HG03442 (cell line): ENCODE measurements around the gene DNAJB7.
A peak's percentile ranks its signal among the peaks of the same experiment; 100 is the strongest.
"Not testable (repeated sequence)": the region's sequence is repeated elsewhere in the genome, so short reads cannot be mapped to it uniquely, and the experiment has no call there.

Experiments
- ATAC-seq: cut with Tn5 transposase; IDR thresholded peaks from one replicate; pipeline ENCODE4 v1.9.1; 2021; ENCODE audit warnings: mild to moderate bottlenecking, moderate library complexity; ENCODE audit not compliant: unreplicated experiment

The DNAJB7 gene

DNA sequence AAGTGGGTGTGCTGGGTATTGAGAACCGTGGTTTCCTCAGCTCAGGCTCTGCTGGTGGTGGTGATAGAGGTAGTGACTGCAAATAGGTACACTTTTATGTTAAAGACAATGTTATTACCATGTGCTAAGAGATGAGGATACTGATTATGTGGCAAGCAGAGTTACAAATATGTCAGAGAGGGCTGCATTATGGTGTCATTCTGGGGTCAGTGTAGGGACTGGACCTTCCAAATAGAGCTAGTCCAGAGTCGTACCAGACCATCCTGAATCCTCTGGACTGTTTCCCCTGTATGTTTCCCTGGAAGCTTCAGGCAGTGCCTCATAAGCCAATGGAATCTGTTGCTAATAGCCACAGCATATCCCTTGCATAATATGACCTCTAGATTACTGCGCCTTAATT is at the start of gene DNAJB7:
TSS of gene DNAJB7 (minus strand) at position 101 of the 400 bp plus-strand sequence. CDS start 119 bp downstream, outside the sequence.
- no peak for ATAC-seq

DNA sequence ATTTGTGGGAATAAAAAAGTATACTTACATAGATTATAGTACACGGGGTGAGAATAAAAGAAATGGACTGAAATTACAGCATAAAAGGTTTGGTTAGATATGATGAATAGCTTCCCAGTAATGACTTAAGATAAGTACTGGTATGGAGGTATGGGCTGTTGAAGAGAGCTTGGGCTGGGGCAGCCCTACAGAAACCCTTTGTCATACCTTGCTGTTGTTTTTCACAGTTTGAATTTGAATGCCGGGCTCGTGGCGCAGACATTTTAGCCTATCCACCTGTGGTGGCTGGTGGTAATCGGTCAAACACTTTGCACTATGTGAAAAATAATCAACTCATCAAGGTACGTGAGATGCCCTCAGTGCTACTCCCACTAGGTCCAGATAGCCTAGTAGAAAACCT is 47.0 kb upstream of the DNAJB7 start:
- ATAC-seq: no peak

DNA sequence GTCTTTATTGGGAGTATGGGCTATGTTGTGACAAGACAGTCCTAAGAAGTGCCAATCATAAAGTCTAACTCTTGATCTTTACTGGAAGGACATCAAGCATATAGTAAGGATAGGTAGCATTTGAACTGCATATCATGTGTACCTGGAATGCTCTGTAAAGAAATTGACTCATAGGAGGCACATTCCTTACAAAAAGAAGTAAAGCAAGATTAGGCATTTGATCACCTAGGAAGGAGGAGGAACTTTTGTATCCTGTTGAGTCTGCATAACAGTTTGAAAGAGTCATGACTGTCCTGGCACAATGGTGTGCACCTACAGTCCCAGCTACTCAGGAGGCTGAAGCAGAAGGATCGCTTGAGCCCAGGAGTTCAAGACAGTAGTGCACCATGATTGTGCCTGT is 42.2 kb upstream of the DNAJB7 start:
- ATAC-seq: no peak

DNA sequence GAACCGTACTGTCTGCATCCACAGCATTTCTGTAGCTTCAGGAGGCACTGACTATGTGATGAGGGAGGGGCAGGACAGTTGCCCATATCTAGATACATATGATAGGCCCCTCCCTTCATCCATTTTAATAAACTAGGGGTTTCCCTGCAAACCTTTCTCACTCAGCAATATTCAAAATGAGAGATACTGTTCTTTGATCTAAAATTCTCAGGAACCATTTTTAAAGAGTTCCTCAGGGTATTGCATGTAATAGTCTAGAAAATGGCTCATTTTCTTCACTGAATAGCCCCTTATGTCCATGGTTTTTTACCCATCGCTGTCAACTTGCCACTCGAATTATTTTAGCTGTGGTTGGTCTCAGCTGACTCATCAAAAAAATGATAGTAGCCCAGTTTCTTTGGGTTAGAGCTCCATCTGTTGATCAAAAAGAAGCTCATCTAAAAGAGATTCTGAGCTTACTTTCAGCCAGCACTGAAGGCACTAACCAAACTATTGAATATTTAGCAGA is 37.0 kb upstream of the DNAJB7 start:
- ATAC-seq: no peak

DNA sequence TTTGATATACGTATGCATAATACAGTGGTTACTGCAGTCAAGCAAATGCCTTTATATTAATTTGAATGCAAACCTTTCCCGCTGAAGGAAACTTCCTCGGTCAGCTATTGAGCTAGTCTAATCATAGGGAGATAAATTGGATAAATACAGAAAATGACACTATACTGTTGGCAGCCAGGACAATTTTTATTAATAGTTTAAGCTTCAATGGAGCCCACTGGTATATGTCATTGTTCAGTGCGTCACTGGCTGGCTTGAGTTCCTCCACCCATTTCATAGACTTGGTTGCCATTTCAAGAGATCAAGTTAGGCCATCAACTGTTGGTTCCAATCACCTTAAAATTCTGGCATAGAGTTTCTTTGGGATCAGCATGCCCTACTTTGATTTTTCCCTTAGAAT is 32.5 kb upstream of the DNAJB7 start:
- no peak for ATAC-seq

DNA sequence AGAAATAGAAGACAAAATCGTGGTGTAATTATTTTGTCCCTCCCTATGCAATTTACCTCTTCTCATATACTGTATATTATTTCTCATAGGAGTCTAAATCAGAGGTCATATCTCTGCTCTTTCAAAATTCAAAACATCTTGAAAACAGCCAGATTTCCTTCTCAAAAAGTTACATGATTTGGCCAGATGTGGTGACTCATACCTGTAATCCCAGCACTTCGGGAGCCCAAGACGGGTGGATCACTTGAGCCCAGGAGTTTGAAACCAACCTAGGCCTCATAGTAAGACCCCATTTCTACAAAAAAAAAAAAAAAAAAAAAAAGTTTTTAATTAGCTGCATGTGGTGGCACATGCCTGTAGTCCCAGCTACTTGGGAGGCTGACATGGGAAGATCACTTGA is 29.0 kb upstream of the DNAJB7 start:
- ATAC-seq: no peak

DNA sequence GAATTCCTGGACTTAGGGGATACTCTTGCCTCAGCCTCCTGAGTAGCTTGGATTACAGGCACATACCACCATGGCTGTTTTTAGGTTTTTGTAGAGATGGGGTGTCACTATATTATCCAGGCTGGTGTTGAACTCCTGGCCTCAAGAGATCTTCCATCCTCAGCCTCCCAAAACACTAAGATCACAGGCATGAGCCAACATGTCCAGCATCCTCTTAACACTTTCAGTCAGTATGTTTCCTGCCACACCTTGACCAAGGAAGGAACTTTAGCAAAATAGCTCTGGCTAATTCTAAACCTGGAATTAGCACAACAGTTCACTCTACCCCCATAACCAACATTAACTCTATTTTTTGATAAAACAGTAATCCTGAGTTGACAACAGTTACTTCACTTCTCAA is 27.2 kb upstream of the DNAJB7 start:
- ATAC-seq: no peak

DNA sequence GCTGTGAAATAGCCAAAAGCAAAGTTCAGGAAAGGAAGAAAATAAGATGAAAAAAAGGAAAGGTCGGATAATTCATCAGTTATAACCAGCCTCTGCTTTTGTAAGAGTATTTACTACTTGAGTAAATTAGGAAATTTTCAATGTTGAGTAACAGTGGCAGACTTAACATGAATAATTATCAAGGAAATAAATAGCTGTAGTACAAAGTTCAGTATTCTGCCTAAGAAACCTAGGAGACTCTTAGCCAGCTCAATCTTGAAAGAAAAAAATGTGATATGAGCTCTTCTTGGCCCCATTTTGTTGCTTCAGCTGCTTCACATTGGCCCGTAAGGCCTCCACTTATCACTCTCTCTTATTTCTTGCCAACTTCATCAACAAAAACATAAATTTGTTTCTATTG is 17.0 kb upstream of the DNAJB7 start:
- ATAC-seq: no peak

DNA sequence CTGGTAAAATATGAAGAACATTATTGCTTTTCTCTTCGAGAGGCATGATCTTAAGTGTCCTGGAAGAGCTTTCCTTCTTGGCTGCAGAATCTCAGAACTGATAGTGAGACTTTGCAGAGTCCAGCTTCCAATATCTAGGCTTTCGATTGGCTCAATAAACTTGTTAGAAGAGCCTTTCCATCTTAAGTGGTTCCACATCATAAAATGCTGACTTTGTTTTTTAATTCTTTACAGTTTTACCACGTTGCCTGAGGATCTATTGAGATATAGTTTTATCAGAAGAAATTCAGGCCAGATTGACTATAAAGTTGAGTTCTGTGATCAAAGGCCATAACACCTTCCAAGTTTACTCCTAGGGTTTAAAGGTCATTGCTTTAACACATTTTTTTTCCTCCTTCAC is 15.6 kb upstream of the DNAJB7 start:
- no peak for ATAC-seq

DNA sequence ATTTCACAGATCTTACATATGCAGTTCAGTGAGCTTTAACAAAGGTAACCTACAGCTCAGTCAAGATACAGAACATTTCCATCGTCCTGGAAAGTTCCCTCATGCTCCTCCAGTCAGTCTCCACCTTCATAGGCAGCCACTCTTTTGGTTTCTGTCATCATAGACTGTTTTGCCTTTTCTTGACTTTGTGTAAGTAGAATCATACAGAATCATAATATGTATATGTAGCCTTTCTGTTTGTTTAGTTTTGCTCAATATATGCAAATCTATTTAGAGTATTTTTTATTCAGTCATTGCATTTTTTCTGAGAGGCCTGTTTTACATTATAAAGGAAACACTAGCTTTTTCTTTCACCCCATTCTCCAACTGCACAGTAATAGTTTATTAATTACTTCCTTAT is 15.0 kb upstream of the DNAJB7 start:
- no peak for ATAC-seq

DNA sequence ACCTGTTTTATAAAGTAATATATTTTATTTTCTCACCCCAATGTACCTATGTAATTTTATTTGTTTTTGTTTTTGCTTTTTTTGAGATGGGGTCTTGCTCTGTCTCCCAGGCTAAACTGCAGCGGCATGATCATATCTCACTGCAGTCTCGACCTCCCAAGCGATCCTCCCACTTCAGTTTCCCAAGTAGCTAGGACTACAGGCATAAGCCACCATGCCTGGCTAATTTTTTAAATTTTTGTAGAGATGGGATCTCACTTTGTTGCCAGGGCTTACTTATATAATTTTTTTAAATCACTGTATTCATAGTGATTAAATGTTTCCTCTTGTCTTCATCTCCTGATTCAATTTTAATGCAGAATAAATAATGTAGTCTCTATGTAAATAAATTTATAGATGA is 13.2 kb upstream of the DNAJB7 start:
- ATAC-seq: no peak

DNA sequence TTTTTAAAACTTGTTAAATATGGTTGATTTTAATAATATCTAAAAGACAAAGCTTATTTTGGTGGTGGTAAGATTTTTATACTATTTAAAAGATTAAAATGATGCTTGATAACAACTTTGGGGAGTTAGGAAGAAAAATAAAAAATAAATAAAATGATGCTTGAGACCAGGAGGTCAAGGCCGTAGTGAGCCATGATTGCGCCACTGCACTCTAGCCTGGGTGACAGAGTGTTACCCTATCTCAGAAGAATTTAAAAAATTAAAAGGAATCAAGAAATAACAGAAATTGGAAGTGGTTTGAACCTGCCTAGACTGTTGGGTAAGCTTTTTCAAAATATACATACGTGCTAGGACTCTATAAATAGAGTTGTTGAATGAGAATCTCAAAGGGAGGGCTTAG is 12.1 kb upstream of the DNAJB7 start:
- no peak for ATAC-seq

DNA sequence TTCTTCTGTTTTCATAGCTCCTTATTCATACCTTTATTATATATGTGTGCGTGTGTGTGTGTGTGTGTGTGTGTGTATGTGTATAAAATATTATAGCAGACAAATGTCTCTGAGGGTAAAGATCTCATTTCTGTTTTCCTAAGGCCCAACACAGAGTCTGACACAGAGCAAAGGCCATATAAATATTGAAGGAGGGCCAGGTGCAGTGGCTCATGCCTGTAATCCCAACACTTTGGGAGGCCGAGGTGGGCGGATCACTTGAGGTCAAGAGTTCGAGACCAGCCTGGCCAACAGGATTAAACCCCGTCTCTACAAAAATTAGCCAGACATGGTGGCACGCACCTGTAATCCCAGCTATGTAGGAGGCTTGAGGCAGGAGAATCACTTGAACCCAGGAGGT is 6.5 kb upstream of the DNAJB7 start:
- not testable (repeated sequence) for ATAC-seq

DNA sequence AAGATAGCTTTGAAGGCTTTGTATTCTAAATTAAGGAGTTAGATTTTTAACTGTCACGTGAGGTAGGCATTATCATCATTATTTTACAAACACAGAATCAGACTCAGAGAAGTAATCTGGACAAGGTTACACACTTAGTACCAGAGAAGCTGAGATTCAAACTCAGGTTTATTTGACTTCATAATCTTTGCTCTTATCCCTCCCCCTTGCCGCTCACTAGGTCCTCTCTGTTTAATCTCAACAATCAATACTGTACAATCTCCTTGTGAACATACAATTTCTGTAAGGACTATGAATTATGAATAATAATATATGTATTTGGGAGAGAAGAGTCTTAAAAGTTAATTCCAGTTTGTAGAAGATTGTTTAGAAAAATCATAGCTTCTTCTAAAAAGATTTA is 5.2 kb upstream of the DNAJB7 start:
- no peak for ATAC-seq

DNA sequence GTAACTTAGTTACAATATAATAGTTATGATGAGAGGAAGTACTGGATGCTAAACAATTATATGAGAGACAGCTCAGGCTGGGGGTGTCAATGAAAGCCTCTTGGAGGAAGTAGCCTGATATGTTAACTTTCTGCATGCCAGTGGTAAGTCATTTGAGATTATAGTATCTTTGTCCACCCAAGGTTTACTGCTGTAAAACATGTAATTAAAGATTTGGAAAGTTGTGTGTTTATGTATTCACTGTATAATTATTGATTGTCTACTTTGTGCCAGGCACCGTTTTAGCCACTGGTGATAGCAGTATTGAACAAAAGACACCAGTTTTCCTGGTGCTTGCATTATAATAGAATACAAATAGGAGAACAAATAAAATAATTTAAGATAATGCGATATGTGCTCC is 624 bp upstream of the DNAJB7 start:
- no peak for ATAC-seq

DNA sequence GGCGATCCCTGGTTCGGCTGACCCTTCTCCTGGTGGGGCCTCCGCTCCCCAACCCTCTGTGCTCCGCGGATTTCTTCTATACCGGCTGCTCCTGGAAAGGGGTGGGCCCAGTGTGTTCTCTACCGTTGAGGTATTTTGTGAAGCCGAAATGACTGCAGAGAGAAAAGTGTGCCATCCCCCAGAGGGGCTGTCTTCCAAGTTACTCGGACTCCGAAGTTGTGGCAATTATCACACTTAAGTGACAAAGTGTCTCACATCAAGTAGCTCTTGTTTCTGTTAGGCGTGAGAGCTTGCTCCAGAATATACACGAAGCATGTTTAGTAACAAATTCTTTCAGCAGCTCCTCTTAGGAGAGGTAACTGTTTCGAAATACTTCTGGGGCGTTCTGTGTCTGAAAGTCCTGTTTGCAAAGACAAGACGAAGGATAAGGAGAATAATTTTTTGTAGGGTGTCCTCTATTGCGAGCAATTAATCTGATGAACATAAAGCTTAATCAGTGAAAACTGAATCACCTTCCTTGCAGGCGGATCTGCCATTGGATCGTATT is 4.5 kb downstream of the DNAJB7 start:
- no peak for ATAC-seq

DNA sequence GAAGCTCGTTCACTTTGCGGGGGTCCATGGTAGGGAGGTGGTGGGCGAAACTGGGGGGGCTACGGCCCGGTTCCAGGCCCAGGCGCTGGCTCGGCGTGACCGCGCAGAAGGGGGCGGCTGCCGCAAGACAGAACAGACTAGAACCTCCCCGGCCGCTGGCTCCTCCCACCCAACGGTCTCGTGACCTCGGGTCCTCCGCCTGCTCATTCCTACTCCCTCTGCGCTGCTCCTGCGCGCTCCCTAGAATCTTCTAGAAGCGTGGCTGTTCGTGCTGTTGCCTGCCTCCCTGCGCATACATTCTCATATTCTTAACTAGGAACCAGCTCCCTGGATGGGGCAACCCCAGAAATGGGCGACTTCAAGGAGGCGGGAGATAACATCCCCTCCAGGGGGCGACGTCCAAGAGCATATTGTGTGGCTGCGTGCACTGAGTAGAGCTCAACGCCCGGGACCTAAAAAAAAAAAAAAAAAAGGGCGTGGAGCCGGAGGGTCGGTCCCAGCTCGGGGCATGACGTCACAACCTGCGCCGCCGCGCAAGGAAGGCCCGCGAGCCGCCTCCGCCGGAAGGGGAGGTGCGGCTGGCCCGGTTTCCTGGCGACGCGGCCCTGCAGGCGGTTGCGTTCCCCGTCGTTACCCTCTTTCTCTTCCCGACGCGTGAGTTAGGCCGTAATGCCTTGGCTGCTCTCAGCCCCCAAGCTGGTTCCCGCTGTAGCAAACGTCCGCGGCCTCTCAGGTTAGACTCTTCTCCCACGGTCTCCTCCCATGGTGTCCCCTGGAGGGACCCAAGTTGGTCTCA is 5.2 kb downstream of the DNAJB7 start, which contains the start of the genes ST13 and XPNPEP3:
TSS of gene ST13 (minus strand) at position 127 of the 796 bp plus-strand sequence. CDS start at position 28, 99 bp downstream.
TSS of gene XPNPEP3 (plus strand) at position 636 of the 796 bp plus-strand sequence. CDS start at position 670, 34 bp downstream.
- peak; percentile 88 for ATAC-seq

DNA sequence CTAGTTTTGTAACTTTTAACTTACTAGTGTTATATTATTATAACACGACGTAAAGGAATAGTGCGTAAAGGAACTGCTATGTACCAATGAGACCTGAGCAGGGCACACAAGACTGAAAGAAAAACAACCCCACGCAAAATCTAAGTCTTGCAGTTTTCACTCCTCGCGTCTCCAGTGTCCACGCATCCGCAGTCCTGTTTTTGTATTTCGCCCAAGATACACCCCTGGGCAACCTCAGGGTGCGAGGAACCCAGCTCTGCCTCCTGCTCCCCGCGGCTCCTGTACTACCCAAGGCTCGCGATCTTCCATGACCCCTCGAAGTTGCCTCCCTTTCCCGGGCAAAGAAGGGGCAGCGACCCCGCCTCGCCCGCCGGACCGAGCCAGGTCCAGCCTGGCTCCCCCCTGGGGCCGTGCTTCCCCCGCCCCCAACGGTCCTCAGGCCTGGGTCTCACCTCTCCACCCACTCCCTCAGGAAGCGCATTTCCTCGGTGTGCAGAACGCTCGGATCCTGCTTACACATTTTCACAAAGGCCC is 5.9 kb downstream of the DNAJB7 start:
- ATAC-seq: peak; percentile 28

DNA sequence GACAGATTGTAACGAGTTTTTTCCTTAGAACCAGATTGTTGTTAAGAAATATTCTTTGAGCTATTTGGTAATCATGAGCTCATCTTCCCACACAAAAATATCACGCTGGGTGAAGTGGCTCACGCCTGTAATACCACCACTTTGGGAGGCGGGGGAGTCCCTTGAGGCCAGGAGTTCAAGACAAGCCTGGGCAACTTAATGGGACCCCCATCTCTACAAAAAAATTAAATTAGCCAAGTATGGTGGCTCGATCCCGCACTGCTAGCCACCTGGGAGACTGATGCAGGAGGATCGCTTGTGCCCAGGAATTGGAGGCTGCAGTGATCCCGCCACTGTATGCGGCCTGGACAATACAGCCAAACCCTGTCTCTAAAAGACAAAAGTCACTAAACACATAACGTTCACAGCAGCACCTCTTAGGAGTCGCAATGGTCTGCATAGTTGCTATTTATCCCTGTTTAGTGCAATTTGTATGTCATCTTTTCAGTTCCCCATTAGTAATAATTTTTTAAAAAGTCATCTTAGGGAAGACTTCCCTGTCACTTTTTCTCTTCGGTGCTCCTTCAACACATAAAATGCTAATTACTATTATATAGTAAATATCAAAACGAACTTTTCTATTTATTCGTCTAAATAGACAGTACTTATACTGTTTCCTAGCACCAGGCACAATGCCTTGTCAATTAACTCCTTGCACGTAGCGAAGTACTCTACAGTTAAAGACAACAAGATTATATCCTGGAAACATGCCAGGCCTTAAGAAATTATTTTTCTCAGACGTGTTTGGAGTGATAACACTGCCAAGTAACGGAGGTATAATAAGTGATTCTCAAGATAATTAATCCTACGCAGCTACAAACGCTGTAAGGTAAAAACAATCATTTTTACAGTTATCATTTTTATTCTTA is 6.6 kb downstream of the DNAJB7 start:
- ATAC-seq: no peak

DNA sequence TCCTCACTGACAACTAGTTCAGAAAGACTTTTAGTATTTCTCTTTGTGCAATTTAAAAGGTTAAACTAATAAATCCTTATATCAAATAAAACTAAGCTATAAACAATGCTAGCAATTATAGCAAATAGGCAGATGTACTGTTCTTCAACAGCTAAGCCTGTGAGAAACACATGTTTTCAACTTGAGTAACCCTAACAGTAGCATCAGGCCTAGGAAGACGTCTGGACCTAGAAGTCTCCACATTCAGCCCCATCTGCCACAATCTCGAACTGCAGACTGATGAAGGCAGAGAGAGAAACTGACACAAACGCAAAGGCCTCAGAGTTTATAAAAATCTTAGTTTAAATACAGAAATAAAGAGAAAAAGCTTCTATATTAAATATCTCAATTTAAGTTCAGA is 8.0 kb downstream of the DNAJB7 start:
- no peak for ATAC-seq

DNA sequence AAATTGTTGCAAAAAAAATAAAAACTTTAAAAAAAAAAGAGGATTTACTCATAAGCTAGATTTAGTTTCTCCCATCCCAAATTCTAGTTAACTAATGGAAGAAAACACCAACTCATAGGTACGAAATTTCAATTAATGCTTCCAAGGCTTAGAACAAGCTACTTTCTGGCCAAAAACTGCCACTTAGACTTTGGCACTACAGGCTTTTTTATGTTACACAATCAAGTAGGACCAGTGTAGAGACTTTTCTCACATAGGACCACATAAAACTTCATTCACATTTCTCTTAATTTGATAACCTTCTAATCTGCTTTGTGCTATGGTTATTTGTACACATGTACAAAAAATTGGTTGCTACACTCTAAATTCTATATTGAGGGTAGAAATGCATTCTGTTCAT is 8.6 kb downstream of the DNAJB7 start:
- no peak for ATAC-seq
